ENCODE results near the gene SCGB1C1. TPM values are rescaled to one million over a fixed set of nuclear protein-coding genes. Genes with fewer than 3 reads are reported as not detected.

The SCGB1C1 gene
- total RNA-seq, 1 donor, result not detected

DNA sequence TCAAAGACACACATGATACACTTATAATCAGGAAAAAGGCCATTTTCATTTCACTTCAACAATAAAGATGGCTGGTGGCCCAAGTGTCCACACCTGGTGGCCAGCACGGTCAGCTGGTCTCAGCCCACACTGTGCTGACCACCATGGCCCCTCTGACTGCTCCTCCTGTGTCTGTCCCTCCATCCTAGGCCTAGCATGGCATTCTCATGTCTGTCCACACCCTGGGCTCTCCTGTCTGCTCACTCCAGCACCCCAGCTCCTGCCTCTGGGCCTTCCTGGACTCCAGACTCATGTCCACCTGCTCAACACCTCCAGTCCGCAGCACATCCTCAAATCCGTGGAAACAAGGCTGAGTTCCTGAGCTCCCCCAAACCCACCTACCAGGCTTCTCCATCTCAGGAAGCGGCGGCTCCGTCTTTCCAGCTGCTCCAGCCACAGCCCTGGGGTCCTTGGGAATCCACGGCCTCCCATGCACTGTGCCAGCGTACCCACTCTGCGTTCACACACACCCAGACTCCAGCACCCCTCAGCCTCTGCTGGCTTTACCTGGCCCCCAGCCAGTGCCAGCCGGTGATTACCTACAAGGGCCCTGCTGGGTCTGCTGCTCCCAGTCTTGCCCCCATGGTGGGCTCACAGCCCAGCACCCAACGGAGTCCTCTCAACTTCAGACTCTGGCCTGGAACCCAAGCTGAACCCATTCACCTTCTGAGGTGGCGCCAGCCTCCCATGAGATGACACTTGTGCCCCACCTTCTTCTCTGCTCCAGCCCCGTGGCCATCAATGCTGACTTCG lies 29.3 kb downstream of the SCGB1C1 start:
- H3K4me3 ChIP-seq (ENCODE audit: low read depth, low read length), result no peak overlapping the region
- TF ChIP-seq, protein P1, sequence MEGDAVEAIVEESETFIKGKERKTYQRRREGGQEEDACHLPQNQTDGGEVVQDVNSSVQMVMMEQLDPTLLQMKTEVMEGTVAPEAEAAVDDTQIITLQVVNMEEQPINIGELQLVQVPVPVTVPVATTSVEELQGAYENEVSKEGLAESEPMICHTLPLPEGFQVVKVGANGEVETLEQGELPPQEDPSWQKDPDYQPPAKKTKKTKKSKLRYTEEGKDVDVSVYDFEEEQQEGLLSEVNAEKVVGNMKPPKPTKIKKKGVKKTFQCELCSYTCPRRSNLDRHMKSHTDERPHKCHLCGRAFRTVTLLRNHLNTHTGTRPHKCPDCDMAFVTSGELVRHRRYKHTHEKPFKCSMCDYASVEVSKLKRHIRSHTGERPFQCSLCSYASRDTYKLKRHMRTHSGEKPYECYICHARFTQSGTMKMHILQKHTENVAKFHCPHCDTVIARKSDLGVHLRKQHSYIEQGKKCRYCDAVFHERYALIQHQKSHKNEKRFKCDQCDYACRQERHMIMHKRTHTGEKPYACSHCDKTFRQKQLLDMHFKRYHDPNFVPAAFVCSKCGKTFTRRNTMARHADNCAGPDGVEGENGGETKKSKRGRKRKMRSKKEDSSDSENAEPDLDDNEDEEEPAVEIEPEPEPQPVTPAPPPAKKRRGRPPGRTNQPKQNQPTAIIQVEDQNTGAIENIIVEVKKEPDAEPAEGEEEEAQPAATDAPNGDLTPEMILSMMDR (IDR thresholded peaks at IDR 0.05; ENCODE audit: insufficient read depth, low read length), result no peak
- DNase-seq (ENCODE audit: low read depth), result no peak

GRCh38 chr11:223026-223789 lies 30.3 kb downstream of the SCGB1C1 start:
- no peak overlapping the region for H3K4me3 ChIP-seq (ENCODE audit: low read depth, low read length)
- TF ChIP-seq, protein P1 (IDR thresholded peaks at IDR 0.05; ENCODE audit: insufficient read depth, low read length), result no peak
- DNase-seq (ENCODE audit: low read depth), result no peak

DNA sequence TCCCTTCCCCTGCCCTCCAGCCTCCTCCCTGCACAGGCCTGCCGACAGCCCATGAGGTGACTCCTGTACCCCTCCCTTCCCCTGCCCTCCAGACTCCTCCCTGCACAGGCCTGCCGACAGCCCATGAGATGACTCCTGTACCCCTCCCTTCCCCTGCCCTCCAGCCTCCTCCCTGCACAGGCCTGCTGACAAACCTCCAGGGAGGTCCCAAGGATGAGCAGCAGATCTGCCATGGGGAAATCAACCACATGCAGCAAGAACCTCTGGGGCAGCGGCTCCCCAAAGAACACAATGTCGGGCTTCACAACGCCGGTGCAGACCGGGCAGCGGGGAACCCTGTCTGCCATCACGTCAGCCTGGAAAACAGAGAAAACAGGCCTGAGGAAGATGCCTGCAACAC lies 31.0 kb downstream of the SCGB1C1 start:
- TF ChIP-seq, protein P1 (IDR thresholded peaks at IDR 0.05; ENCODE audit: insufficient read depth, low read length), result no peak
- no peak overlapping the region for H3K4me3 ChIP-seq (ENCODE audit: low read depth, low read length)
- DNase-seq (ENCODE audit: low read depth), result no peak

- TF ChIP-seq, protein P1 (IDR thresholded peaks at IDR 0.05; ENCODE audit: insufficient read depth, low read length), result no peak
- H3K4me3 ChIP-seq (ENCODE audit: low read depth, low read length), result no peak overlapping the region
- no peak for DNase-seq (ENCODE audit: low read depth)
Measured at GRCh38 chr11:224424-224823, 31.5 kb downstream of the SCGB1C1 start.

- no peak for DNase-seq (ENCODE audit: low read depth)
- no peak overlapping the region for H3K4me3 ChIP-seq (ENCODE audit: low read depth, low read length)
- TF ChIP-seq, protein P1 (IDR thresholded peaks at IDR 0.05; ENCODE audit: insufficient read depth, low read length), result no peak
Measured at GRCh38 chr11:225734-226453, 33.0 kb downstream of the SCGB1C1 start.

- TF ChIP-seq, protein P1 (IDR thresholded peaks at IDR 0.05; ENCODE audit: insufficient read depth, low read length), result no peak
- DNase-seq (ENCODE audit: low read depth), result no peak
- no peak overlapping the region for H3K4me3 ChIP-seq (ENCODE audit: low read depth, low read length)
Measured at GRCh38 chr11:227824-228379, 35.0 kb downstream of the SCGB1C1 start.
